BE2C (cell line): ENCODE data around the gene CTTN.

Experiments used
- DNase-seq: peaks from one replicate; pipeline ENCODE4 v3.0.0-alpha.2; 2020
- H3K27me3 ChIP-seq: fragments of 250-450 bp; sonication (Bioruptor Pico); 2 replicates; pipeline ENCODE4 v1.5.1; 2020; ENCODE audit warnings: mild to moderate bottlenecking
- H3K36me3 ChIP-seq: fragments of 250-450 bp; sonication (Bioruptor Pico); 2 replicates; pipeline ENCODE4 v1.5.1; 2020; ENCODE audit warnings: mild to moderate bottlenecking
- H3K4me1 ChIP-seq: fragments of 250-450 bp; sonication (Bioruptor Pico); 2 replicates; pipeline ENCODE4 v1.5.1; 2020
- H3K4me3 ChIP-seq: 2 replicates; pipeline ENCODE4 v1.5.1; 2011; ENCODE audit warnings: low read depth, low read length
- H3K9me3 ChIP-seq: fragments of 250-450 bp; sonication (Bioruptor Pico); 2 replicates; pipeline ENCODE4 v1.5.1; 2020
- CTCF ChIP-seq: IDR thresholded peaks from 2 replicates; pipeline ENCODE4 v1.5.1; 2012; ENCODE audit warnings: mild to moderate bottlenecking, low read depth, low read length

Gene CTTN

GRCh38 chr11:70473873-70474690, 75.8 kb downstream of the CTTN start:
- H3K36me3 ChIP-seq, result no peaks in the 10 kb centered on the region
- TF ChIP-seq CTCF, result no peak
- no peak overlapping the region for H3K4me3 ChIP-seq
- DNase-seq, result no peak
- no peaks in the 10 kb centered on the region for H3K9me3 ChIP-seq
- no peaks in the 10 kb centered on the region; the same call in 1 of the 2 replicates for H3K4me1 ChIP-seq
- no peaks in the 10 kb centered on the region for H3K27me3 ChIP-seq

GRCh38 chr11:70474710-70475109, 76.4 kb downstream of the CTTN start:
- no peaks in the 10 kb centered on the region for H3K27me3 ChIP-seq
- DNase-seq, result no peak
- H3K4me1 ChIP-seq, result no peaks in the 10 kb centered on the region; the same call in 1 of the 2 replicates
- no peaks in the 10 kb centered on the region for H3K36me3 ChIP-seq
- no peak for TF ChIP-seq CTCF
- no peak overlapping the region for H3K4me3 ChIP-seq
- H3K9me3 ChIP-seq, result no peaks in the 10 kb centered on the region

GRCh38 chr11:70476669-70477068, 78.3 kb downstream of the CTTN start:
- Histone ChIP-seq H3K4me1 (no peaks in the 10 kb centered on the region; the same call in 1 of the 2 replicates), H3K9me3 (no peaks in the 10 kb centered on the region), H3K27me3 (no peaks in the 10 kb centered on the region), H3K4me3 (no peak overlapping the region), H3K36me3 (no peaks in the 10 kb centered on the region)
- no peak for TF ChIP-seq CTCF
- DNase-seq, result no peak

GRCh38 chr11:70477176-70477575, 78.8 kb downstream of the CTTN start:
- TF ChIP-seq CTCF, result no peak
- H3K36me3 ChIP-seq, result no peaks in the 10 kb centered on the region
- H3K9me3 ChIP-seq, result no peaks in the 10 kb centered on the region
- H3K4me3 ChIP-seq, result no peak overlapping the region
- no peaks in the 10 kb centered on the region for H3K27me3 ChIP-seq
- no peak for DNase-seq
- H3K4me1 ChIP-seq, result no peaks in the 10 kb centered on the region; the same call in 1 of the 2 replicates

- TF ChIP-seq CTCF, result no peak
- H3K9me3 ChIP-seq, result no peaks in the 10 kb centered on the region
- H3K4me3 ChIP-seq, result no peak overlapping the region
- no peaks in the 10 kb centered on the region; the same call in 1 of the 2 replicates for H3K4me1 ChIP-seq
- no peaks in the 10 kb centered on the region for H3K27me3 ChIP-seq
- DNase-seq, result peak; percentile 35
- no peaks in the 10 kb centered on the region for H3K36me3 ChIP-seq
Measured at GRCh38 chr11:70477609-70478008, 79.3 kb downstream of the CTTN start.

GRCh38 chr11:70478166-70478890, 80.0 kb downstream of the CTTN start:
- TF ChIP-seq CTCF, result no peak
- no peak for DNase-seq

More at GRCh38 chr11:70478166-70478890, 80.0 kb downstream of the CTTN start:
- H3K4me1 ChIP-seq, result no peaks in the 10 kb centered on the region; the same call in 1 of the 2 replicates
- H3K36me3 ChIP-seq, result no peaks in the 10 kb centered on the region
- no peaks in the 10 kb centered on the region for H3K27me3 ChIP-seq
- no peak overlapping the region for H3K4me3 ChIP-seq
- H3K9me3 ChIP-seq, result no peaks in the 10 kb centered on the region
